NCI-H1092 (cell line): ENCODE results near the gene SLC38A8.

ENCODE experiments used
- DNase-seq: peaks from one replicate; lab custom pipeline; 2025; lab: John Stamatoyannopoulos, UW

Gene SLC38A8

GRCh38 chr16:84042308-84042878 is at the start of gene SLC38A8:
TSS of gene SLC38A8 (minus strand) at chr16:84042795. CDS start at chr16:84042157, 638 bp downstream.
- no peak for DNase-seq

- DNase-seq, result no peak
These were observed 48.9 kb upstream of the SLC38A8 start for GRCh38 chr16:84091460-84091859.

- DNase-seq, result no peak
These were observed 47.6 kb upstream of the SLC38A8 start for GRCh38 chr16:84090211-84090610.

GRCh38 chr16:84088695-84089395 is 46.2 kb upstream of the SLC38A8 start:
- DNase-seq, result no peak

- DNase-seq, result no peak
These were observed 45.0 kb upstream of the SLC38A8 start for GRCh38 chr16:84087466-84088151.

- DNase-seq, result no peak
These were observed 44.4 kb upstream of the SLC38A8 start for GRCh38 chr16:84087001-84087400.

GRCh38 chr16:84086341-84086740 is 43.7 kb upstream of the SLC38A8 start:
- no peak for DNase-seq

GRCh38 chr16:84085773-84086172 is 43.2 kb upstream of the SLC38A8 start:
- DNase-seq, result no peak

GRCh38 chr16:84085271-84085667 is 42.7 kb upstream of the SLC38A8 start:
- DNase-seq, result no peak

- peak; percentile 35 for DNase-seq
These were observed 42.1 kb upstream of the SLC38A8 start for GRCh38 chr16:84084570-84085270.

- no peak for DNase-seq
These were observed 40.4 kb upstream of the SLC38A8 start for GRCh38 chr16:84082835-84083569.

GRCh38 chr16:84082110-84082509 is 39.5 kb upstream of the SLC38A8 start:
- no peak for DNase-seq

GRCh38 chr16:84081446-84081989 is 38.9 kb upstream of the SLC38A8 start:
- no peak for DNase-seq

GRCh38 chr16:84080813-84081212 is 38.2 kb upstream of the SLC38A8 start:
- no peak for DNase-seq

- no peak for DNase-seq
These were observed 37.8 kb upstream of the SLC38A8 start for GRCh38 chr16:84080378-84080777.

- DNase-seq, result no peak
These were observed 37.1 kb upstream of the SLC38A8 start for GRCh38 chr16:84079664-84080063.

GRCh38 chr16:84075376-84075775 is 32.8 kb upstream of the SLC38A8 start:
- no peak for DNase-seq

- no peak for DNase-seq
These were observed 32.1 kb upstream of the SLC38A8 start for GRCh38 chr16:84074721-84075120.

GRCh38 chr16:84072014-84072413 is 29.4 kb upstream of the SLC38A8 start:
- DNase-seq, result no peak

- no peak for DNase-seq
These were observed 28.5 kb upstream of the SLC38A8 start for GRCh38 chr16:84071121-84071520.

- DNase-seq, result no peak
These were observed 26.9 kb upstream of the SLC38A8 start for GRCh38 chr16:84069540-84069939.
